HT1080 (cell line): ENCODE data around the gene AHDC1. TPM values are rescaled to one million over a fixed set of nuclear protein-coding genes. Genes with fewer than 3 reads are reported as not detected.

ENCODE experiments used
- DNase-seq: peaks from one replicate; pipeline ENCODE4 v3.0.0-alpha.2; 2015; ENCODE audit warnings: low read depth
- total RNA-seq: library from RNA; depleted of rRNA; stranded (reverse); fragments of >200 nt; shearing (Covaris generic); gene quantifications from 2 replicates; pipeline ENCODE4 v1.2.3, GENCODE V29; 2014

AHDC1 gene
- total RNA-seq, 1 experiment from 2014 or later, result 10.3 TPM

DNA sequence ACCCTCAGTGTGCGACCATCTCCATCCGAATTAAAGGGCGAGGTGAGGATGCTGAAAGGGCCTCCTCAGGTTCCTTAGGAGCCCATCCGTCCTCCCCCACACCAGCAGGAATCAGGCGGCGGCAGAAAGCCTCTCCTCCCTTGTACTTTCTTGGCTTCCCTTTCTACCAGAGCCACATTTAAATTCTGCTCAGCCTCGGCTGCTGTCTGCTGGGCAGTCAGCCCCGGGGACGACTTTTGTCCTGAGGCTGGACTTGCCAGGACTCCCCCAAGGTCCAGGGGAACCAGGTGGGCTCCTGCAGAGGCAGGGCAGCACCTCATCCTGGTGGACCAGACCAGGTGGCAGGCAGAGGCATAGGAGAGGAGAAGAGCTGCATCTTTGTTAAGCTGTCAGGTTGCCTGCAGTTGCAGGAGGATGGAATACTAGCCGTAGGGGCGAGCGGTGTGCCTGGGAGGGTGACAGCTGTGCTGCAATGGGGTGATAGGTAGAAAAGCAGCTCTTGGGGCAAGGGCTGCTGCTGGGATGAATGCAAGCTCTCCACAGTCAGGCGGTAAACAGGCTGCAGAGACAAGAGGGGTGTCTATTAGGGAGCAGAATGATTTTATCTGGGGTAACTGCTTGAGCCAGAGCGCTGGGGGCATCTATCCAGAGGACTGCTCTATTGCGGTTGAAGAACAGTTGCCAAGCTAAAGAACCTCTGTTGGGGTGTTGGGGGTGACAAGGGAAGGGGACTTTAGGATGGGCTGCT lies 67.8 kb downstream of the AHDC1 start:
- no peak for DNase-seq

DNA sequence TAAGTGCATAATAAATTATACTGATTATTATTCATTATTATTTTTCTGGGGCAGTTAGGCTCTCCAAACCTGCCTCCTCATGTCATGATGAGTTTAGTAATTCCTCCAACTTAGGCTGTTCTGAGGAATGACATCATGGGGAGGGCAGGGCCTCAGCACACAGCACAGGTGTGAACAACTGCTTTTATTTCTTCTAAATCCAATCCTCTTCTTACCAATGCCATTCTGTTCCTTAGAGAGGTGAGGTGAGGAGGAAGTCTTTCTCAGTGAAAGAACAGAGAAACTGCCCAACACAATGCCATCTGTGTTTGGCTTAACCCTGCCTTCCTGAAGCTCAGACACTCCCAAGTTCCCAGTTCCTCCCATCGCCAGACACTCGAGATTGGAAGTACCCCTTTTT lies 68.6 kb downstream of the AHDC1 start:
- DNase-seq, result no peak

GRCh38 chr1:27531959-27532685 lies 71.8 kb downstream of the AHDC1 start:
- no peak for DNase-seq

- DNase-seq, result no peak
These were observed 73.8 kb downstream of the AHDC1 start for GRCh38 chr1:27530192-27530591.

DNA sequence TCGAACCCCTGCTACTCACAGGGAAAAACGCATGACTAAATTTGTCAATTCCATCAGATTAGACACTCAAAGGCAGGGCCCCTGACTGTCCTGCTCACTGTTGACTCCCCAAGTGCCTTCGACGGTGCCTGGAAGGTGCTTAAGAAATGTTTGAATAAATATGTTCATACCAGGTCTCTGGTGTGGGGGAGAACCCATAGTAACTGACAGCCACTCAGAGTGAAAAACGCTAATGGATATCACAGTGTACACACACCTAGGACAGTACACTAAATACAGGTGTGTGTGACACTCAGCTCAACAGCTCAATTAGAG lies 74.3 kb downstream of the AHDC1 start:
- no peak for DNase-seq

- no peak for DNase-seq
These were observed 74.9 kb downstream of the AHDC1 start for GRCh38 chr1:27528818-27529703.

DNA sequence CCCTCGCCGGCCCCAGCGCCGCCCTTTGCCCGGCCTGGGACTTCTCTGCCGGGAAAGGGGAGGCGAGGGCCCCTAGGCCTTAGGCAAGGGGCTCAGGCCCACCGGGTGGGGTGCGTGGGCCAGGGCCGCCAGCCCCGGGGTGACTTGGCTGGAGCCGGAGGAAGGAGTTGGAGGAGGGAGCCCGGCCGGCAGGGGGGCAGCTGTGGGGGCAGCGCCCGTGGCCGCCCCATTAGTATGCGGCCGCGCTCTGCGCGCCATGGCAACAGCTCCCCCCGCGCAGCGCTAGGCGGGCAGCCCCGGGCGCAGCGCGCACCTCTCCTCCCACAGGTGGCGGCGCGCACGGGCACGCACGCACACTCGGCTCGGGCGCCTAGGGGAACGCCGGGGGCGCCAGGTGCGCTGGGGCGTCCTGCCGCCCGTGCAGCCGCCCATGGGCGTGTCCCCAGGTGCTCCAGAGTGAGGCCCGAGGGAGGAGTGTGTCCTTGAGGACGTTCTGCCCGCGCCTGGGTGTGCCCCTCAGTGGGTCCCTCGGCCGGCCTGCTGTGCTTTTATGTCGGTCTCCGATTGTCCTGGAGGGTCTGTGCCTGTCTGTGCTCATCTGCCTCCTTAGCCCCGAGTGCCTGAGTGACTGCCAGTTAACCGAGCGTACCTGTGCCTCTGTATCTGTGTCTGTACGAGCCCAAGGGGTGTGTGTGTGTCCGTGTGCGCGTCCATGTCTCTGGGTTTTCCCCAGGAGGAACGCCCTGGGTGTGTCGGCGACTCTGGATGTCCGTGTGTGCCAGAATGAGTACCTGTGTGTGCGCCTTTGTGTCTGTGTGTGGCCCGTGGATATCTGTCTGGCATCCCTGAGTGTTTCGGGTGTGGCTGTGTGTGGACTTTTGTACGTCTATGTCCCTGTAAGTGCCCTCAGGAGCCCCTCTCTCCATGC lies 75.8 kb downstream of the AHDC1 start:
- DNase-seq, result no peak

GRCh38 chr1:27527223-27527889 lies 76.6 kb downstream of the AHDC1 start:
- no peak for DNase-seq

- DNase-seq, result no peak
These were observed 77.2 kb downstream of the AHDC1 start for GRCh38 chr1:27526569-27527222.

GRCh38 chr1:27525296-27526272 lies 78.4 kb downstream of the AHDC1 start:
- DNase-seq, result peak; percentile 24

- no peak for DNase-seq
These were observed 80.5 kb downstream of the AHDC1 start for GRCh38 chr1:27523337-27524020.

DNA sequence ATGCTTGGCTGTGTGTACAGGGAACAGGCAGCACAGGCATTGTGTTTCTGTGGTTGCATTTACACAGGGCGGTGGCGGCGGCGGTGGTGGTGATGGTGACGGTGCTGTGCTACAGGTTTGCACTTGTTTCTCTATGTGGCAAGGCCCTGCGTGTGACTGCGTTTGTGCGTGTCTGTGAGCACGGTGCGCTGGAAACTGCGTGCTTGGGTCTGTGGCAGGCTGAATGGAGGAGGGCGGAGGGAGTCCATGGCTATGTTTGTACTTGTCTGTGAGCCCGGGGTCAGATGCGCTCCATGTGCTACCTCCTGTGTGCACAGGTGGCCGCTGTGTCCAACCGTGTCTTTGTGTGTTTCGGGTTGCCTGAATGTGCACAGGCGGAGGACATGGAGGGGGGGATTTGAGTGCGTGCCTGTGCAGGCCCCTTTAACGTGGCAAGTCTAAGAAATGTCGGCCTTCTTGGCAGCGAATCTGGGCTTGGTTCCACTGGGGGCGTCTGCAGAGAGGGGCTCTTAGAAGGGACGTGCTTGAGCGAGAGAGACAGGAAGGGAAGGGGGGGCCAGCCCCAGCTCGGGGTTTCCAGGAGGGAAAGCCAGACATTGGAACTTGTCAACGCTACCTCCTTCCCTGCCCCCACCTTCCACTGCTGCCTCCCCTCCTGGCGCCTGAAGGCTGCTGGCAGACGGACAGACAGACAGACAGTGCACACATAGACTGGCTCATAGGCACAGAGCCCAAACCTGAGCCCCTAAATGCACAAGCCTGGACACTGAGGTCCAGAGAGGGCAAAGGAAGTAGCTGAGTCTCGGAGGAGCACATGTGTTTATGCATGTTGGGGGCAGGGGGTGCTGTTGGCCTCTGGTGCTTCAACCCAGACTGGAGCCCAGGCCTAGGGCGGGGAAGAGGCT lies 81.3 kb downstream of the AHDC1 start:
- DNase-seq, result no peak

- DNase-seq, result no peak
These were observed 82.0 kb downstream of the AHDC1 start for GRCh38 chr1:27521861-27522431.

- no peak for DNase-seq
These were observed 82.6 kb downstream of the AHDC1 start for GRCh38 chr1:27521336-27521831.

DNA sequence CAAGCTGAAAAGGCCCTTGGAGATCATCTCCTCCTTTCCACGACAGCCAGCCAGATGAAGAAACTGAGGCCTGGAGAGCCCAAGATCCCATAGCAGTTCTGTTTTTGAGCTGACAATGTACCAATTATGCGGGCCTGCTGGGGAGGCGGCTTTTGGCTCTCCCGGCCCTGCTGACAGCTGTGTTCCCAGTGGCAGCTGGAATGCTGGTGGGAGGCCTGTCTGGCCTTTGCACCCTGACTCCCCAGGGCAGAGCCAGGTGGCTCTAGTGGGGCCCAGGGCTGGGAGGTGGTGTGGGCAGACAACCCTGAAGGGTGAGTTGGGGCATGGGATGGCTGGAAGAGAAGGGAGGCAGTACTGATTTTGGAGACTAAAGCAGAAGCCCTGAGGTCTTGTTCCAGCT lies 83.3 kb downstream of the AHDC1 start:
- no peak for DNase-seq
